GM18502 (cell line): ENCODE measurements around the gene SGPL1.

Source experiments
- ATAC-seq: cut with Tn5 transposase; IDR thresholded peaks from one replicate; pipeline ENCODE4 v1.9.1; 2021; ENCODE audit warnings: mild to moderate bottlenecking; ENCODE audit not compliant: unreplicated experiment, poor library complexity

The SGPL1 gene

DNA sequence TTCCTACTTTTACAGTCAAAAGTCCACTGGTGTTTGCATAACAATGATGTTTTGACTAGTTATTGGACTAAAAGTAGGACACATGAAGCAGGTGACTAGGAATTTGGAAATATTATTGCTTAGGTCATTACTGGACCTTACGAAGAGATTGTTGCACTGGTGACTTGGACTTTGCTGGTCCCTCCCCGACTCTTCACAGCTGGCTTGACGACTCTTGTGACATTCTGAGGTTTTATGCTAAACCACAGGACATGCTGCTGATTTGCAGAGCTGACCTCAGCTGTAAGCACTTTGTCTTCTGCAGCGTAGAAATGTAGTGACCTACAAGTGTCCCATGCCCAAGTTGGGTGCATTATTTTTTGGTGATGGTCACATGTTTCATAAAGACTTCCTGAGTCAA is 50.7 kb downstream of the SGPL1 start:
- no peak for ATAC-seq

DNA sequence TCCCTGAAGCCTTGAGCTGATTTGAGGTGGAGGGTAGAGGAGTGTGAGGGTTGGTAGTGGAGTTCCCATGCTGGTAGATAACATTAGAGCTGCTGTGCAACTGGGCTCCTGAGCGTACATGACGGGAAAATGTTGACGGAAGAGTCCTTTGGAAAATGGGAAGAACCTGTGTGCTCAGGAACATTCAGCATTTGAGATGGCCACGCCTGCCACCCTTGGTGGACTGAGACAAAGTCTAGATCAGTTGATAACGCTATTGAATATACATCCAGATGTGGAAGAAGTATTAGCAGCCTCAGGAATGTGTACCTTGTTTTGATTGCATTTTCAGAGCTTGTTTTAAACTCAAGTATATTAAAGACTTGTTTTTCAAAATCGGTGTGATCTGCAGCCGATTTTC is 56.5 kb downstream of the SGPL1 start:
- no peak for ATAC-seq

DNA sequence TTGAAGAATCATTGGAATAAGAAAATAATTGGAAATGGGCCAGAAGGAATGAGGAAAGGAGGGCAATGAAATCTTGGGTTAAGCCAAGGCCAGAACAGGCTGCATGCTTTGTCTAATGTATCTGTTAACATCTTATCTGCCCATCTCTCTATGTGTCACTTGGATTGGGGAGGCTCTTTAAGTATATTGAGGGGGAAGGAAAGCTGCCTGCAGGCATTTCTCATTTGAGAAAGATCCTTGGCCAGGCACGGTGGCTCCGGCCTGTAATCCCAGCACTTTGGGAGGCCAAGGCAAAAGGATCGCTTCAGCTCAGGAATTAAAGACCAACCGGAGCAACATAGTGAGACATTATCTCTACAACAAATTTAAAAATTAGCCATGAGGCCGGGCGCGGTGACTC is 58.3 kb downstream of the SGPL1 start:
- ATAC-seq, result no peak

DNA sequence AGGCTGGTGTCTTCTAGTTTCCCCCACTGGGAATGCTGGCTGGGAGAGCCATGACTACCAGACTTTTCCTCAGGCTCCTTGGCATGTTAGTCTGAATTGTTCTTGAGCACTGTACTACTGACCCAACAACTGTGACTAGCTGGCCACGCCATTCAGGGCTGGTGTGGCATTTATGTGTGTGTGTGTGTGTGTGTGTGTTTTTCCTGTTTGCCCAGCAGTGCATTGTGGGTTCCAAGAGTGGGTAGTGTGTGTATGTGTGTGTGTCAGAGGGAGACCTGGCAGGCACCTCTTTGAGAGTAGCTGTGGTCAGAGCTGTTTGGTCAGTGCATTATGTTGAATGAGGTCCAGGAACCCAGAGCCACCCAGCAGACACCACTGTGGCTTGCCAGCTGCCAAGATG is 63.5 kb downstream of the SGPL1 start:
- ATAC-seq, result no peak

DNA sequence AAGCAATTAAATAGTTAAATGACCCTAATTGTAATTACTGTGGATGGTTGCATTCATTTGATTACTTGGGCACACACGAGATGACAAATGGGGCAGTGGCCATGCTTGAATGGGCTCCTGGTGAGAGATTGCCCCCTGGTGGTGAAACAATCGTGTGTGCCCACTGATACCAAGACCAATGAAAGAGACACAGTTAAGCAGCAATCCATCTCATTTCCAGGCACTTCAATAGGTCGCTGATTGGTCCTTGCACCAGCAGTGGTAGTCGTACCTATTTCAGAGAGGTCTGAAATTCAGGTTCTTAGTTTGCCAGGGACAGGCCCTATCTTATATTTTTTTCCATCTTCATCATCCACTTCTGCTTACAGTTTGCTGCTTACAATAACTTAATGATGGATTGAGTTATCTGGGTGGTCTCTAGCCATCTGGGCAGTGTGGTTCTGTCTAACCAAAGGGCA is 64.4 kb downstream of the SGPL1 start:
- peak; percentile 50 for ATAC-seq

DNA sequence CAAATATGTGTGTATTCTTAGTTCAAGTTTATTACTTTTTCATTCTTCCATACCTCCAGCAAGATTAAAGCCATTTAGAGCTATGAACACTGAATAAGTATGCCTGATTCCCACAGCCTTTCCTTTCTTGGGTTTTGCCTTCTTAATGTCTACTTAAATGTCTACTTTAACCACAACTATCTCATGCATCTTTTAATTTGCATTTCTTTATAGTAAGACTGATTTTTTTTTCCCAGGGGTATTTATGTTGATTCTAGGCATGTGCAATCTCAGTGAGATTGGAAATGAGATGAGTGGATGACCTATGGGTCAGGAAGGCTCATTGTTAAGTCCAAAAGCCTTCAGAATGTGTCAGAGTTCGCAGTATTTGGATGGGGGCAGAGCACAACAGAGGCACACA is 69.0 kb downstream of the SGPL1 start:
- ATAC-seq, result no peak

DNA sequence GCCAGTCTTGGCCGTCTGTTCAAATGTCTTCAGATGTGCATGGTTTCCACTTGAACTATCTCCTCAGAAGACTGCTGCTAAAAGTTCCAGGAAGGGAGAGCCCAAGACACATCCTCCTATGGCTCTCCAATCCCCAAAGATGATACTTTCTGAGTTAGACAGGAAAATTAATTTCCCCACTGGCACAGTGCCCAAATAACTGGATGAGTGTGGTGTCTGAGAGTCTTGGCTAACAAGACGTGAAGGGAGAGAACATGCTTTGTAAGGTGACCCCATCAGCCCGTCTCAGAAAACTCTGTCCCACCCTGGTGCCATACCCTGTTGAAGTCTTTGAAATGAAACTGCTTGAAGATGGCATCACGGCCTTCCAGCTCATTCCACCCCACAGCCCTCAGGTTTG is 69.7 kb downstream of the SGPL1 start:
- no peak for ATAC-seq

DNA sequence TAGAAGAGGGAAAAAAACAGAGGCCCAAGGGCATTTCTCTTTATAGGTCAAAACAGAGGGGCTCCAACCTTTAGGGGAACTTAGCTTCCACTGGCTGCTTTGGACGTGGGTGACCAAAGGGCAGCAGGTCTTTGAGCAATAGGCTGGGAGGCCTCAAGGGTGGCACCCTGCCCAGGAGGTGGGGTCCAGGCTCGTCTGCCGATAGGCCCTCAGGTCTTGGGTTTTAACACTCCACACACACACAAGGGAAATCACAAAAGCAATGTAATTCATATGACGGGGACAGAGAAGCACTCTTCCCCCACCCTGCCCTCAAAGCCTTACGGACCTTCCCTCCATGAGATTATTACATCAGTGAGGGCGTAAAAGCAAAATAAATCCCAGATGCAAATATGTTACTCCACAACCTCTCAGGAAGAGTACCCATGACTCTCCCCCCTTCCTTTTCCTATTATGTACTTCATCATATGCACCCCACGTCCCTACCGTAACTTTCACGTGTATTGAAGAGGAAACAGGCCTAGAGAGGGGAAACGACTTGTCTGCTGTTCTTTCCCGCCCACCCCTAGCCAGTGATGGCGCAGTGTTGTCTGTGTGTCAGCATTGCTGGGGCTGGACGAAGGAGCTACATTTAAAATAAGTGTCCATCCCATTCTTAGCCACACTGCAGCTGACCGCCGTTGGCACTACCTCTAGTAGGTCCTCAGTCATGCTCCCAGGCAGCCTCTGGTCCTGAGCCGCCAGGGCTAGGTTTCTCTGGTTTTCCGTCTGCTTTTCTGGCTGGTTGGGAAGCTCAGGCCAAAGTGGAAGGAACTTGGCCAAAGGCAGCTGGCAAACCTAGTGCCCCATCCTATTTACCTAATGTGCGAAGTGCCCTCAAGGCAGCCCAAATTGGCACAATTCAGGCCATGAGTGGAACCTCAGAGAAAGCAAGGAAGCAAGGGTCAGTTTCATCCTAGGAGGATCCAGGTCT is 70.5 kb downstream of the SGPL1 start:
- ATAC-seq, result no peak

DNA sequence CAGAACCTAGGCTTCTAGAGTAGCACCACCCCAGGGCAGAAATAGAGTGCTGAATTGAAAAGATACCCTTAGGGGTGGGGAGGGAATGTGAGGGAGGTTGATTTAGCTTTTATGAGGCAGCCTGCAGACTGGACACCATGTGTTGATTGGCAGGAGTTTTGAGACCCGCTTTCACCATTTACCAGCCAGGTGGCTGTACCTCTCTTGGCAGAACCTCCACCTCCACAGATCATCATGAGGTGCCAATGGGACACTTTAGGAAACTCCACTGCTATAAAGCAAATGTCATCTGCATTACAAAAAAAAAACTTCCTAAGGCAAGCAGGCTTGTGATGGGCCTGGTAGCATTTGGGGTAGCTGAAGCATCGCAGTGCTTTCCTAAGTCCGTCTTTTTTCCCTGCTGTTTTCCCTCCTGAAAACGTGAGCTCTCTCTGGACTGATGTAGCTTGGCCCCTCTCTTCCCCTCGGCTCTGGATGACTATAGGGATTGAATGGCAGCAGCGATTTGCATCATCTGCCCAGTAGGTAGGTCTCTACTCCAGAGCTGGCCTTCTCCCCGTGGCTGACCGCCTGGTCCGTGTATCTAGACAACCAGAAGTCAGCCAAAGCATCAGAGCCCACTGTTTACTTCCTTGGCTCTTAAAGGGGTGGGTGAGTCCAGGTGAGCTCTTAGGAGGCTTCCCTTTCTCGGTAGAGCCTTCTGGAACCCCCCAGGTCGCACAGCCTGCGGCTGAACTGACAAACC is 71.3 kb downstream of the SGPL1 start:
- ATAC-seq, result no peak

DNA sequence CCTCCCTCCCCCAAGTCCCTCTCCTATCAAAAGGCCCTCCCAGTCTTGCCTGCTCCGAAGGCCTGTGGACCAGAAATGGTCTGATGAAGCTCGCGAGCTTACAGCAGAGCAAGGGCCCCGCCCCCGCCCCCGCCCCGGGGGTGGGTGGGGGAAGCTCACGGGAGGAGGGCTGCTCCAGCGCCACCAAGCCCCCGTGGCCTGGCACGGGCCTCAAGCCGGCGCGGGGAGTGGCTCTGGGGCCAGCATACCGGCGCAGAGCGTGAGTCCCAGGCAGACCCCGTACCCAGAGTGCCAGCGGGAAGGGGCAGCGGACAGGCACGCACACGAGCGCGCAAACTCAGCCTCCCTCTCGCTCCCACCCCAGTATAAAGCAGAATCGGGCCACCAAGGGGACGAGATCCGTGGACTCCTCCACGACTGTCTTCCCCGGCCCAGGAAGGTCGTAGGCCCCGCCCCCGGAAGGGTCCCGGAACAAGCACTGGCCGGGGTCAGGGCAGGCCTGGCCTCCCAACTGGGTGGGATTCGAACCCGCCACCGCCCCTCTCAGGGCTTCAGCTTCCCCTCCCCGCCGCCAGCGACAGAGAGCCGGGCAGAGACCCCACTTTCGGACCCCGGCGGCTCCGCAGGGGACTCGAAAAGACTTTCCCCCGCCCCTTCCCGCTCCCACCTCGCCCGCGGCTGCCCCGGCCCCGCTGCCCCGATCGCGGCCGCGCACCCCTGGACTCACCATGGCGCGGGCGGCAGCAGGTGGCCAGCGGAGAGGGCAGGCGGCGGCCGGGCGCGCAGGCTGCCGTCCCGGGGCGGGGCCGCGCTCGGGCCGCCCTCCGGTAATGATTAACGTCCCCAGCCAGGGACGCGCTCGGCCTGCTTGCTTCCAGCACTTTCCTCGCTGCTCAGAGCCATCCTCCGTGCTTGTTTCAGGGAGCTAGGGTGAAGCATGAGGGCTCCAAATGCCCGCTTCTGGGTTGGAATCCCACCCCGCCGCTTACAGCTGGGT is 72.4 kb downstream of the SGPL1 start, which contains the start of gene PCBD1:
PCBD1 (minus strand) TSS at position 762 of the 997 bp plus-strand sequence; CDS start at position 730, 32 bp downstream.
- ATAC-seq, result peak; percentile 74

DNA sequence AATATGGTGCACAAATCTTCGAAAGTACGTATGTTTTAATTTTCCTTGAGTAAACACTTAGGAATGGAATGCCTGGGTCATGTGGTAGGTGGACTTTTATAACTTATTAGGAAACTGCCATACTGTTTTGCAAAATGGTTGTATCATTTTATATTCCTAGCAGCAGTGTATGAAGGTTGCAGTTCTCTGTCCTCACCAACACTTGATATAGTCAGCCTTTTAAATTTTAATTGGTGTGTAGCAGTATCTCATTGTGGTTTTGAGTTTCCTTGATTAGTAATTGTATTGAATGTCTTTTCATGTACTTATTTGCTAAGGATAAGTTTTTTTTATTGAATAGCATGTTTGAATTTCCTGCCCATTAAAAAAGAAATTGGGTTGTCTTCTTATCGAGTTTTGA is 73.5 kb downstream of the SGPL1 start:
- ATAC-seq, result no peak

DNA sequence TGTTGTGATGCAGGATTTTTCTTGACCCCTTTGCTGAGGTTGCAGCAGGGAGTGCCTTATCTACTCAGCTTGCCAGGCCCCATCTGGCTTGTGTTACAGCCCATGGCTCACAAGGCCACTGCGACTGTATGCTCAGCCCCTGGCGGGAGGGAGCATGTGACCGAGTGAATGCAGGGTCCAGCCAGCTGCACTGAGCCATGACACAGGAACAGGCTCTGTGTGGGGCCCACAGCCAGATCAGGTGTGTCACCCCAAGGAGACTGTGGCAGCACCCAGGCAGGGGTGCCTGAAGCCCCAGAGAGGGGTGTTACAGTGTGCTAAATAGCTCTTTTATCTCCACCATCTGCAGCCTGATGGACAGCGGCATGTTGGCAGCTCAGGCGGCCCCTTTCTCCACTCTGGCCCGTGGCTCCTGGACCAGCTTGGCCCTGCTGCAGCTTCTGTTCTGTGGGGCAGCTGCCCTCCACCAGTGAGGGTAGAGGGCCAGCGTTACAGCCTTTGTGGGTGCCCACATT is 75.2 kb downstream of the SGPL1 start:
- ATAC-seq, result no peak

DNA sequence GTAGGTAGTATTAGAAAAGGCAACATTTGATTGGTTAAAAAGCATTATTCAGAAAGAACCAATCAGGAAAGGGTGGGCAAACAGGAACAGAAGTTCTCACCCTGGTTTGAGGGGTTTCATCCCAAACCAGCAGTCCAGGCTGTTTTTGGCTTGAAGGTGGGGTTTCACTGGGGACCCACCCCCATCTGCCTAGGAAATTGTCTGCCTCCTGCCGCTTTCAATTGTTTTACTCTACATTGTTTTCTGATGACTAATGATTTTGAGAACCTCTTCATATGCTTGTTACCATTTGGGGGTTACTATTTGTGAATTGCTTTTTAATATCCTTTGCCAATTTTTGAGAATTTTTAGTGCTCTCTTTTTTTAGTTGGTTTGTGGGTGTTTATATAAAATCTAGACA is 75.9 kb downstream of the SGPL1 start:
- ATAC-seq, result no peak

DNA sequence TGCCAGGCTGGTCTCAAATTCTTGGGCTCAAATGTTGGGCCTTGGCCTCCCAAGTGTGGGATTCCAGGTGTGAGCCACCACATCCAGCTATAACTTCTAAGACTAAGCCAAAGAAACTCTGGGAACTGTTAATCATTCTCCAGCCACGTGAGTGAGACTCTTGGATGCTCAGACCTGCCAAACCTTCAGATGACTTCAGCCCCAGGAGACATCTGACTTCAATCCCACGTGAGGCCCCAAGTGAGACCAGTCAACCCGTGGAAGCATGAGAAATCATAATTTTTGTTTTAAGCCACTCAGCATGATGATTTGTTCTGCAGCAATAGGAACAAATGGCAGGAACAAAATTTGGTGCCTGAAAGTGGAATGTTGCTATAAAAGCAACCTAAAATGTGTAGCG is 76.9 kb downstream of the SGPL1 start:
- ATAC-seq, result no peak

DNA sequence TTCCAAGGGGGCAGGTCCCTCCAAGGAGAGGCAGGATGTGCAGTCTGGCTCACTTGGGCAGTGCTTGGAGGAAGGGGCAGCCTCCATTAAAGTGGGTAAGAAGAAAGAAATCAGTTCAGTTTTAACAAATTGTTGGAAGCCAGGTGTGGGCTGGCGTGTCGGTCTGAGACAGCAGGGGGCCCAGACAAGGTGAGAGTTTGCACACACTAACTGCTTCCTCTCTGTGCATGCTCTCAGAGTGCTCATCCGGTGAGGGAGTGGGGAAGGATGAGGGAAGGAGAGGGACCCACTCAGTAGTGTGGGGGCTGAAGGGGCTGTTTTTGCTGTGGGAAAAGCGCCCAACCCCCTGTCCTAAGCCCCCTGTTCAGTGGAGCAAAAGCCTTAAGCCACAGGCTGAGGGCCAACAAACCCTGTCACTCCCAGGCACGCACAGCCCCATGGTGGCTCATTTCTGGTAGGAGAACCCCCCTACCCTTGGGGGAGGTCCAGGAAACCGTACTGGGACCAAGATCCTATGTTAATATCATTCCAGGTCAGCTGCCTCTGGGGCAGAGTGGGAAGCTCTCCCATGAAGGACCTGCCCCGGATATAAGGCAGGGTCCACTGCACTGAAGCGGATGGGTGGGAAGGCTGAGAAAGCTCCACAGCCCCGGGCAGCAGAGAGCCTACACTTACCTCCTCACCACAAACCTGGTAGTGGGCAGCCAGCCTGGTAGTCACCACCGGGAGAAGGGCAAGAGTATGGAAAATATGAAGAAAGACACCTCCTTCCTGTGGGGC is 77.7 kb downstream of the SGPL1 start:
- ATAC-seq, result no peak

DNA sequence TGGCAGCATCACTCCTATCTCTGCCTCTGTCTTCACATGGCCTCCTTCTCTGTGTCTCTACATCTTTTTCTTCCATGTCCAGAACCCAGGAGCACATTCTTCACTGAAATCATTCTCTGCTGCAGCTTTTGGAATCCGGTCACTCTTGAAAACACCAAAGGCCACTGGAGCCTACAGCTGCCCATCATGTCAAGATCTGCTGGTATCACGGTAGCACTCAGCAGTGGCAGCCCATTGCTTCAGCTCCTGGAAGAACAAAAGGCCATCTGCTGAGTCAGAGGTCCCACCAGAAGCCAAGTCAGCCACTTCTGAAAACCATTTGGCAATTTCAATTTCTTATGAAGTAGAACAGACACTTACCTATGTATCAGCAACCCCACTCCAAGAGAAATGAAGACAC is 78.7 kb downstream of the SGPL1 start:
- ATAC-seq, result no peak

DNA sequence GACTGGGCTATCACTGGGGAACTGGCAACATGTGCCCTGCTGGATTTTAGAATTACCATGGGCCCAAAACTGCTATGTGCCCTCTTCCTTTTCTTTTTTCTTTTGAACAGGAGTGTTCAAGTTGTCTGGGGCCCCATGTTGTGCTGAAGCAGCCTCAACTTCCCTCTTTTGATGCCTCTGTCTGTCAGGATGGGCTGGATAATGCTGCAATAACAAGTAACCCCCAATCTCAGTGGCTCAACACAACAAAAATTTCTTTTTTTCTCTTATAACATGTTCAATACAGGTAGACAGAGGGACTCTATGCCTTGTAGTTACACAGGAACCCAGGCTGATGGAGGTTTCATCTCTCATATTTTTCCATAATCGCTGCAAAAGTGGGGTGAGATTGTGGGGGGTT is 80.8 kb downstream of the SGPL1 start:
- ATAC-seq, result no peak

DNA sequence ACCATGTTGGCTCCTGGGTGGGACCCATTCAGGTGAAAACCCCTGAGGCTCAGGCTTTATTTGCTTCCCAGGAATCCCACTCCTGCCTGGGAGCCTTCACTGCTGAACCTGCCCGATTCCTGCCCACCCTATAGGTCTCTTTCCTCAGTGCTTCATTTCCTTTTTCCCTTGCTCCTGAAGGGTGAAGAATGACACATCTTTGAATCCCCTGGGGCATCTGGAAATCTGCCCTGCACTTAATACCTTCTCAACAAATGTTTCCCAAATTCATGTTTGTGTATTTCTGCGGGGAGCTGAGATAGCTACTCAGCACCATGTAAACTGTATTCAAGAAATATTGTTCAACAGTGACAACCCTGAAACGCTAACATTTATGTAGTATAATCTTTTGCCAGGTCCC is 82.9 kb downstream of the SGPL1 start:
- ATAC-seq, result no peak

DNA sequence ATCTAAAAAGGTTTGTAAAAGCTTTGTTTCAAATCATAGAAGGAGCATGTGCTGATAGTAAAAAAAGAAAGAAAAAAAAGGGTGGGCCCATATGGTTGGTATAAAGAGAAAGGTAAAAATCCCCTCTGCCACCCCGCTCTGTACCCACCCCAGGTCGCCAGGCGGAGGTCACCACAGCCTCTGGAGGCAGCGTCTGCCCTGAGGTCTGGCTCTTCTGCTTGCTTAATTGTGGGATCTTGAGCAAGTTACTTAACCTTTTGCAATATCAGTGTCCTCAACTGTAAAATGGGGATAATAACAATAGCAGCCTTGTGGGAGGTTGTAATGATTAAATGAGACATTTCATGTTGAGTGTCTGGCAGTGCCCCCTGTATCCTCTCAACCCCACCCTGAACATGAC is 83.3 kb downstream of the SGPL1 start:
- no peak for ATAC-seq
